AG04449 (cell line): ENCODE data around the gene APOO.
"Not testable (repeated sequence)": the region's sequence is repeated elsewhere in the genome, so short reads cannot be mapped to it uniquely, and the experiment has no call there.

Experiments used
- CTCF ChIA-PET: fragments of 350-600 bp; formaldehyde crosslinking; extraction: SDS; loops from one replicate; lab custom pipeline; 2021; ENCODE audit warnings: antibody characterized with exemption; lab: Yijun Ruan, JAX
- POLR2A ChIA-PET: fragments of 400-600, 350-600 bp; formaldehyde crosslinking; extraction: SDS; loops from one replicate; lab custom pipeline; 2020; ENCODE audit warnings: antibody characterized with exemption, inconsistent platforms; lab: Yijun Ruan, JAX
- DNase-seq: peaks from one replicate; pipeline ENCODE4 v3.0.0-alpha.2; 2010; ENCODE audit warnings: low read depth, low spot score
- H3K4me3 ChIP-seq: 2 replicates; pipeline ENCODE4 v1.5.1; 2011; ENCODE audit warnings: low read depth, mild to moderate bottlenecking, control low read depth, low read length
- TF ChIP-seq, protein P1 (sequence below): IDR thresholded peaks from one replicate; pipeline ENCODE4 v1.5.1; 2011; ENCODE audit warnings: mild to moderate bottlenecking, moderate library complexity, low read length, control low read depth, inconsistent platforms; ENCODE audit not compliant: insufficient read depth; ENCODE audit errors: missing control alignments

APOO gene

GRCh38 chrX:23883737-23884354, 23.9 kb downstream of the APOO start:
- no peak for DNase-seq
- no peak overlapping the region for H3K4me3 ChIP-seq
- POLR2A ChIA-PET, result interaction anchor here (1.9 kb wide), 1 partner anchor 100 kb away, joined by 12 read pairs; the partner anchor contains the start of gene SAT1
- CTCF ChIA-PET, result interaction anchor here (1.8 to 2.0 kb wide), 2 partner anchors 18 to 101 kb away, joined by 6 to 7 read pairs; partner anchors contain the start of gene SAT1
- TF ChIP-seq, protein P1, sequence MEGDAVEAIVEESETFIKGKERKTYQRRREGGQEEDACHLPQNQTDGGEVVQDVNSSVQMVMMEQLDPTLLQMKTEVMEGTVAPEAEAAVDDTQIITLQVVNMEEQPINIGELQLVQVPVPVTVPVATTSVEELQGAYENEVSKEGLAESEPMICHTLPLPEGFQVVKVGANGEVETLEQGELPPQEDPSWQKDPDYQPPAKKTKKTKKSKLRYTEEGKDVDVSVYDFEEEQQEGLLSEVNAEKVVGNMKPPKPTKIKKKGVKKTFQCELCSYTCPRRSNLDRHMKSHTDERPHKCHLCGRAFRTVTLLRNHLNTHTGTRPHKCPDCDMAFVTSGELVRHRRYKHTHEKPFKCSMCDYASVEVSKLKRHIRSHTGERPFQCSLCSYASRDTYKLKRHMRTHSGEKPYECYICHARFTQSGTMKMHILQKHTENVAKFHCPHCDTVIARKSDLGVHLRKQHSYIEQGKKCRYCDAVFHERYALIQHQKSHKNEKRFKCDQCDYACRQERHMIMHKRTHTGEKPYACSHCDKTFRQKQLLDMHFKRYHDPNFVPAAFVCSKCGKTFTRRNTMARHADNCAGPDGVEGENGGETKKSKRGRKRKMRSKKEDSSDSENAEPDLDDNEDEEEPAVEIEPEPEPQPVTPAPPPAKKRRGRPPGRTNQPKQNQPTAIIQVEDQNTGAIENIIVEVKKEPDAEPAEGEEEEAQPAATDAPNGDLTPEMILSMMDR, result no peak

DNA sequence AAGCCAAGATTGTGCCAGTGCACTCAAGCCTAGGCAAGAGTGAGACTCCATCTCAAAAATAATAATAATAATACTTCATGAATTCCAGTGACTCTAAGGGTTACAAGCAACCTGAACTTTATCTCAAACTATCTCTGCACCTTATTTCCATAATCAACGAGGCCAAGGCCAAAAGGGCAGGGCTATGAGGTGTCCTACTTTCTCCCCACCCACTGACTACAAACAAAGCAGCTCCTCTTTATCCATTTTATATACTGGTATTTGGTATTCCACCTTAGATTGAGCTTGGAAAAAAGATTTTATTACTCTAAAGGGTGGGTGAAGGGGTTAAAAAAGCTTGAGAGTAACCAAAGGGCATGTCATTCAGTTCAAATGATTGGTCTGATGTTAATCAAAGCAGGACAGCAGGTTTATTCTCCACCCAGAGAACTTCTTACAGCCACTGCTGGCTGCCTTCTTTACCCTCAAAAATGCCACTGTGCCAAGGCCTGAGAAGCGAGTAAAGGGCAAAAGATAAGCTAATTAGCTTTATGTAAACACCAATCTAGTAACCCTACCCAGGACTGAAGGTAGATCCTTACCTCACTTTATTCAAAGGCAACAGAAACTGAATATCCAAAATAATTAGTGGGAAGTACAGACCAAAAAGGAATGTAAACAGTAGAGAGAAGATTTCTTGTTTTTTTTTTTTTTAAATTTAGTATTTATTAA, 28.2 kb downstream of the APOO start:
- POLR2A ChIA-PET, result no interaction called here
- no peak overlapping the region for H3K4me3 ChIP-seq
- CTCF ChIA-PET, result interaction anchor here (1.3 kb wide), 1 partner anchor 97 kb away, joined by 4 read pairs; no protein-coding TSS in a partner anchor
- TF ChIP-seq, protein P1, result no peak
- DNase-seq, result no peak

DNA sequence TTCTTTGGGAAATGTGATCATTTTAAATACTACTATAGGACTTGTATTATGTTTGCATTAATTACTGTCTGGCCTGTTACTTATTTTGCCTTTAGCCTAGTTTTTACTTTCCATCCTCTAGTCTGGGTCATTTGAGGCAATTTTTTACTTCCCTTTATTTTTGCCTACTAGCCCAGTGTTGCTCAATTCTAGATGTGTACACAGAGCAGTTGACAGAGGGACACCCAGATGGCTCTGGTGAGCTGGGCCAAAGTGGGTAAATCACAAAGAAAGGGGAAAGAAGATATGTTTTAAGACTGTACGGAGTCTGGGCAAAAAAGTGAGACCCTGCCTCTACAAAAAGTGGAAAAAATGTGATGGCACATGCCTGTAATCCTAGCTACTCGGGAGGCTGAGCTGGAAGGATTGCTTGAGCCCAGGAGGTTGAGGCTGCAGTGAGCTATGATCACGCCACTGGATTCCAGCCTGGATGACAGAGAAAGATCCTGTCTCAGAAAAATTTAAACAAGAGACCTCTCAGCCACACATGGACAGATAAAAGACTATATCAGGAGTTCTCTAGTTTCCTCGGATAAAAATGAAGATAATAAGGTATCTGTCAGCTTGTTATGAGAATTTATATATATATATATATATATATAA, 35.7 kb downstream of the APOO start:
- ChIA-PET POLR2A (no interaction called here), CTCF (no interaction called here)
- TF ChIP-seq, protein P1, result no peak
- H3K4me3 ChIP-seq, result no peak overlapping the region
- no peak for DNase-seq

DNA sequence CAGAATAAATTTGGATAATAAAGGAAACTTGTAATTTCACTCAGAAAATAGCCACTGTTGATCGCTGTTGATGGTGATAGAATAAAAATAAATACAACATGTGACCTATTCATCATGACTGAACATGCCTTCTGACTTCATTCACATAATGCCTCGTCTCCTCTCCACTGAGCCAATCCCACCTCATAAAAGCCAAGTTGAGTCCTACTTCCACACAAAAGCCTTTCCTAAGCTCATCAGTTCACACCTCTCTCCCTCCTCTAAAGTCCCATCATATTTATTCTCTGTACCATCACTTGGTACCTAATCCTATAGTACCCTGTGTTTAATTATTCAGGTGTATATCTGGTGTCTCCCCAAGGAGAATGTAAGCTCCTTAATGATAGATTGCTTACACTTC, 37.7 kb downstream of the APOO start:
- no peak overlapping the region for H3K4me3 ChIP-seq
- DNase-seq, result no peak
- ChIA-PET CTCF (no interaction called here), POLR2A (no interaction called here)
- TF ChIP-seq, protein P1, result no peak

DNA sequence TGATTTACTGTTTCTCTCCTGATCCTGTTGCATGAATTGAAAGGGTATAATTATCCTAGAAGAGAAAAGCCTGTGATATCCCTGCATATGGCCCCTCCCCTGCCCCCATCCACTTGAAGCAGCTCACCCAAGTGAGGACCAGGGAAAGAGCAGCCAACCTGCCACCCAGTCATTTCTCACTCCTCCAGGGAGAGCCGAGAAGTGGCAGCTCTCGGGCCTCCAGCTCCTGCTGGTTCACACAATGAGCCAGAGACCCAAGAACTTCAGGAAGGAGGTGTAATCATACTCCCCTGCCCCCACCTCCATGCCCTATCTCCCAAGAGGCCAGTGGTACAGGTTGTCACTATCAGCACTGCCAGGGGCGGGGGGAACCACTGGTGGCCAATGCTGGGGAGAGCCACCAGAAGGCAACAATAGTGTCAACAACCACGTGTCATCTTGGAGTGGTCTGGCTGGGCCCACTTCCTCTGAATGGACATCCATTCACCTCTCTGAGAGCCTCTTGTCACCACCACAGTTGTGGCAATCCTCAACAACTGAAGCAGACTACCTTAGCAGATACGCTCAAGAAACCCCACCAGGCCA, 42.9 kb downstream of the APOO start:
- no peak overlapping the region for H3K4me3 ChIP-seq

GRCh38 chrX:23861952-23862351, 45.8 kb downstream of the APOO start:
- CTCF ChIA-PET, DNase-seq, H3K4me3 ChIP-seq, POLR2A ChIA-PET: not testable (repeated sequence)

More for the DNA sequence above, 42.9 kb downstream of the APOO start:
- ChIA-PET POLR2A (no interaction called here), CTCF (no interaction called here)
- TF ChIP-seq, protein P1, result no peak
- no peak for DNase-seq
